Mesenchymal stem cell (in vitro differentiated cells and primary cell): ENCODE results near the gene PPFIBP2.

Experiments used
- DNase-seq: peaks from one replicate; pipeline ENCODE4 v3.0.0-alpha.2; 2013
- H2AFZ ChIP-seq: one replicate; pipeline ENCODE4 v1.6.1; 2013; ENCODE audit warnings: low read depth, mild to moderate bottlenecking, control low read depth, inconsistent platforms, low read length, moderate library complexity
- H2AK5ac ChIP-seq: 2 replicates; pipeline ENCODE4 v1.6.1; 2013; ENCODE audit warnings: low read length, moderate library complexity, mild to moderate bottlenecking, inconsistent platforms; ENCODE audit not compliant: severe bottlenecking
- H2BK120ac ChIP-seq: one replicate; pipeline ENCODE4 v1.6.1; 2013; ENCODE audit warnings: low read depth, mild to moderate bottlenecking, inconsistent platforms, low read length, moderate library complexity
- H2BK12ac ChIP-seq, 2 experiments: one replicate each; pipeline ENCODE4 v1.6.1; 2013; ENCODE audit warnings: inconsistent platforms in 2 of 2, low read length in 2 of 2, mild to moderate bottlenecking in 2 of 2, moderate library complexity in 2 of 2, control low read depth in 1 of 2
- H2BK15ac ChIP-seq: one replicate; pipeline ENCODE4 v1.6.1; 2013; ENCODE audit warnings: mild to moderate bottlenecking, low read depth, inconsistent platforms; ENCODE audit not compliant: poor library complexity, severe bottlenecking
- H2BK5ac ChIP-seq: 2 replicates; pipeline ENCODE4 v1.6.1; 2013; ENCODE audit warnings: low read depth, mild to moderate bottlenecking, low read length, control low read depth, inconsistent platforms; ENCODE audit not compliant: poor library complexity, severe bottlenecking
- H3K14ac ChIP-seq, 2 experiments: one replicate each; pipeline ENCODE4 v1.6.1; 2013; ENCODE audit warnings: inconsistent platforms in 2 of 2, low read length in 2 of 2, control low read depth in 1 of 2, mild to moderate bottlenecking in 1 of 2, moderate library complexity in 1 of 2
- H3K18ac ChIP-seq, 2 experiments: one replicate each; pipeline ENCODE4 v1.6.1; 2013; ENCODE audit warnings: inconsistent platforms in 2 of 2, low read length in 2 of 2, control low read depth in 1 of 2, low read depth in 1 of 2, mild to moderate bottlenecking in 1 of 2
- H3K23ac ChIP-seq, 2 experiments: one replicate each; pipeline ENCODE4 v1.6.1; 2013; ENCODE audit warnings: inconsistent platforms in 2 of 2, low read length in 2 of 2, mild to moderate bottlenecking in 2 of 2, moderate library complexity in 2 of 2, control low read depth in 1 of 2
- H3K27ac ChIP-seq: 2 replicates; pipeline ENCODE4 v1.5.1; 2013; ENCODE audit warnings: mild to moderate bottlenecking, moderate library complexity, low read length, control low read depth, inconsistent platforms; ENCODE audit not compliant: poor library complexity, severe bottlenecking
- H3K27me3 ChIP-seq, 2 experiments: 2 replicates each; pipeline versions ENCODE4 v1.6.1 to v1.7.0; 2013; ENCODE audit warnings: low read length in 2 of 2, mild to moderate bottlenecking in 2 of 2, moderate library complexity in 2 of 2, control low read depth in 1 of 2, inconsistent platforms in 1 of 2; ENCODE audit not compliant: control insufficient read depth in 1 of 2, insufficient read depth in 1 of 2
- H3K36me3 ChIP-seq, 2 experiments: 2 replicates each; pipeline versions ENCODE4 v1.6.1 to v1.7.0; 2013; ENCODE audit warnings: low read length in 2 of 2, control low read depth in 1 of 2, inconsistent platforms in 1 of 2, low read depth in 1 of 2, mild to moderate bottlenecking in 1 of 2; ENCODE audit not compliant: insufficient read depth in 2 of 2, control insufficient read depth in 1 of 2
- H3K4ac ChIP-seq, 2 experiments: one replicate each; pipeline ENCODE4 v1.6.1; 2013; ENCODE audit warnings: inconsistent platforms in 2 of 2, low read length in 2 of 2, mild to moderate bottlenecking in 2 of 2, moderate library complexity in 2 of 2, control low read depth in 1 of 2, low read depth in 1 of 2
- H3K4me1 ChIP-seq: 2 replicates; pipeline ENCODE4 v1.6.1; 2013; ENCODE audit warnings: low read depth, low read length, control low read depth; ENCODE audit not compliant: control insufficient read depth, insufficient read depth
- H3K4me2 ChIP-seq: 2 replicates; pipeline ENCODE4 v1.6.1; 2013; ENCODE audit warnings: low read length, mild to moderate bottlenecking, inconsistent platforms; ENCODE audit not compliant: poor library complexity, severe bottlenecking
- H3K4me3 ChIP-seq, 2 experiments: 2 replicates each; pipeline versions ENCODE4 v1.5.1 to v1.7.0; 2013; ENCODE audit warnings: low read length in 2 of 2, mild to moderate bottlenecking in 2 of 2, control low read depth in 1 of 2, low read depth in 1 of 2; ENCODE audit not compliant: insufficient read depth in 1 of 2
- H3K79me1 ChIP-seq: replicated peaks from 2 replicates; pipeline ENCODE4 v1.6.1; 2013; ENCODE audit warnings: mild to moderate bottlenecking, control low read depth, low read length, inconsistent platforms; ENCODE audit not compliant: poor library complexity, severe bottlenecking
- H3K9ac ChIP-seq: 2 replicates; pipeline ENCODE4 v1.7.0; 2013; ENCODE audit warnings: mild to moderate bottlenecking, low read length, moderate library complexity
- H3K9me3 ChIP-seq: 2 replicates; pipeline ENCODE4 v1.7.0; 2013; ENCODE audit warnings: mild to moderate bottlenecking, low read length; ENCODE audit not compliant: control insufficient read depth
- H4K8ac ChIP-seq: one replicate; pipeline ENCODE4 v1.6.1; 2013; ENCODE audit warnings: inconsistent platforms, mild to moderate bottlenecking, low read length, moderate library complexity
- H4K91ac ChIP-seq: one replicate; pipeline ENCODE4 v1.6.1; 2013; ENCODE audit warnings: mild to moderate bottlenecking, low read length, inconsistent platforms
- WGBS: methylation state at CpG from one replicate; pipeline ENCODE4 v1.1.7; 2013; ENCODE audit warnings: mixed read lengths; 5-methylcytosine and 5-hydroxymethylcytosine counted together

PPFIBP2 gene

DNA sequence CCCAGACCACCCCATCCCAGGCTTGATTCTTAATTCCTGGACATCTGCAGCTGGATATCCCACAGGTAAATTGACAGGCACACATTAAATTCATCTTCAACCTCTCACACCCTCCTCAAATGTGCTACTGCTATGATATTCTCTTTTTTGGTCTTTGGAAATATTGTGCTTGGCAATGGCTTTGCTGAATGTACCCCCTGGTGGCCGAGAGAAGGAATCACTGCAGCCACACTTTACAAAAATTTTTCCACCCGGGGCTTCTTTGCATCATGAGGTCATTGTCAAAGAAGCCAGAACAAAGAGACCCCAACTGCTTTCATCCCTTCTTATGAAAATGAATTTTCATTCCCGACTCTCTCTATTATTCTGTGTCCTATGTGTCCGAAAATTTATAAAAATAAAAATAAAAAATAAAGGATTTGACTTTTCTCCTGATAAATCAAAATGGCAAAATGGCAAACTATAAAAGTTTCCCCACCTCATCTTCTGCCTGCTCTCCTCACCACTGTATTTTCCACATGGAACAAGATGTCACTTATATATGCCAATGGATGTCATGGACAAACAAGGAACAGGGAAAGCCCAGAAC lies 174.5 kb downstream of the PPFIBP2 start:
- H3K4me1 ChIP-seq = no peaks in the 10 kb centered on the region
- no peak overlapping the region for H2BK15ac ChIP-seq
- H3K23ac ChIP-seq = no peak overlapping the region
- H3K14ac ChIP-seq = no peak overlapping the region
- no peak overlapping the region for H4K91ac ChIP-seq
- DNase-seq = peak; percentile 51
- no peak overlapping the region for H3K4ac ChIP-seq
- H3K27ac ChIP-seq = no peak overlapping the region
- H2AK5ac ChIP-seq = no peak overlapping the region
- no peak overlapping the region for H3K18ac ChIP-seq
- no peak overlapping the region for H3K4me2 ChIP-seq
- H3K9me3 ChIP-seq = no peaks in the 10 kb centered on the region
- H3K4me3 ChIP-seq = no peak overlapping the region
- WGBS = 0% methylated on average over 2 of the region's 4 CpGs
- no peaks in the 10 kb centered on the region for H3K79me1 ChIP-seq
- no peaks in the 10 kb centered on the region for H3K36me3 ChIP-seq
- H3K9ac ChIP-seq = no peak overlapping the region
- H3K27me3 ChIP-seq = peaks cover 20 to 24% of the 10 kb centered on the region in 2 experiments
- H2BK5ac ChIP-seq = no peak overlapping the region
- no peak overlapping the region for H4K8ac ChIP-seq
- no peak overlapping the region for H2BK120ac ChIP-seq
- no peak overlapping the region for H2BK12ac ChIP-seq
- H2AFZ ChIP-seq = no peak overlapping the region

DNA sequence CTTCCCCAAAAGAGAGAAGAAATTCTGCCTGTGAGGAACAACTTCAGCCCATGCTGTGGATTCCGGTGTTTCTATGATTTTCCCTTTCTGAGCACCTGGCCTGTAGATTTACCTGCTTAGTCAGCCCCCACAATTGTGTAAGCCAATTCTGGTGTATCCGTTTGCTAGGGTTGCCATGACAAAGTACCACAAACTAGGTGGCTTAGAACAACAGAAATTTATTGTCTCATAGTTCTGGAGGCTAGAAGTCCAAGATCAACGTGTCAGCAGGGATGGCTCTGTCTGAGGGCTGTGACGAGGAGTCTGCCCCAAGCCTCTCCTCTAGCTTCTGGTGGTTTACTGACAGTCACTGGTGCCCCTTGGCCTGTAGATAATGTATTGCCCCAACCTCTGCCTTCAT lies 175.4 kb downstream of the PPFIBP2 start:
- Histone ChIP-seq H3K14ac (no peak overlapping the region), H2AFZ (no peak overlapping the region), H3K4me1 (no peaks in the 10 kb centered on the region), H4K8ac (no peak overlapping the region), H3K79me1 (no peaks in the 10 kb centered on the region), H3K23ac (no peak overlapping the region), H2BK15ac (no peak overlapping the region), H2BK5ac (no peak overlapping the region), H2AK5ac (no peak overlapping the region), H3K27me3 (peaks cover 24 to 33% of the 10 kb centered on the region in 2 experiments), H2BK120ac (no peak overlapping the region), H3K4me3 (no peak overlapping the region), H3K18ac (no peak overlapping the region), H3K9ac (no peak overlapping the region), H3K4me2 (no peak overlapping the region), H2BK12ac (no peak overlapping the region), H3K9me3 (no peaks in the 10 kb centered on the region), H4K91ac (no peak overlapping the region), H3K4ac (no peak overlapping the region), H3K27ac (no peak overlapping the region), H3K36me3 (no peaks in the 10 kb centered on the region)
- no peak for DNase-seq
- WGBS = 62% methylated on average over 4 of the region's 4 CpGs

DNA sequence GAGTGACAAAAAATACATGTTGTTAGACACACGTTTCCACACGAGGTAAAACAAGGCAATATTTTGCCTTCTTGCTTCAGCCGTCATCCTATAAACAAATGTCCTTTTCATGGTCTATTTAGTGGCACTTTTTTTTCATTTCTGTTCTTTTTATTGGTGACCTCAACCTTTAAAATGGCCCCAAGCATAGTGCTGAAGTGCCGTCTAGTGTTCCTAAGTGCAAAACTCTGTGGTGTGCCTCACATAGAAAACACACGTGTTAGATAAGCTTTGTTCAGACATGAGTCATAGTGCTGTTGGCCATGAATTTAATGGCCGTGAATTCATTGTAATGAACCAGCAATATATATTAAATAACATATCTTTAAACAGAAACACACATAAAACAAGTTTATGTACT lies 176.8 kb downstream of the PPFIBP2 start:
- Histone ChIP-seq H3K4ac (no peak overlapping the region), H3K18ac (no peak overlapping the region), H2AK5ac (no peak overlapping the region), H3K27me3 (peaks cover 20 to 33% of the 10 kb centered on the region in 2 experiments), H3K4me1 (no peaks in the 10 kb centered on the region), H3K9me3 (no peaks in the 10 kb centered on the region), H3K14ac (no peak overlapping the region), H3K9ac (no peak overlapping the region), H2BK5ac (no peak overlapping the region), H3K36me3 (no peaks in the 10 kb centered on the region), H3K27ac (no peak overlapping the region), H3K4me3 (no peak overlapping the region), H2AFZ (no peak overlapping the region), H3K79me1 (no peaks in the 10 kb centered on the region), H2BK15ac (no peak overlapping the region), H4K91ac (no peak overlapping the region), H4K8ac (no peak overlapping the region), H2BK12ac (no peak overlapping the region), H2BK120ac (no peak overlapping the region), H3K23ac (no peak overlapping the region), H3K4me2 (no peak overlapping the region)
- 87% methylated on average over 4 of the region's 6 CpGs for WGBS
- DNase-seq = no peak

DNA sequence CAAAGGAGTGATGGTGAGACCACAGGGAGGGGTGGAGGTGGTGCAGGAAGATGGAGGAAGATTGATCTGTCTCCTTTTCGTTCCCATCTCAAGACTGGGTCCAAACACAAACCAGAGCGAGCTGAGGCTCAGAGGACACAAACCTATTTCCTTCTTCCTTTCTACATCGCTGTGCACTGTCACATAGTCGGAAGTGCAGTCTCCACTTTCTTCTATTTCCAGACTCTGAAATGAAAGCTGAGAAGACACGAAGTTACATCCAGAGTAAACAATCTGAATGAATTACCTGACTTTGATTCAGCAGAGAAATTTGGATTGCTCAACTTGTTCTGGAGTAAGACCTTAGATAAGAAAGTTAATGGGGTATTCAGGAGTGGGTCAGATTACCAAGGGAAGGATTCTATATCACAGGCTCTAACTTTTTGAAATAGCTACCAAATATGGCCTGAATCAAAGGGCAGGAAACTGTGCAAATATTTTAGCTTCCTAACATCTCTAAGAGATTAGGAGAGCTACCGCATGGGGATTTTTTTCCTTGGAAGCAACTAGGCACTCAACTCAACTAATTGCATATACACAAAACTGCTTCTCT lies 178.1 kb downstream of the PPFIBP2 start:
- WGBS = 76% methylated on average over 6 of the region's 6 CpGs
- Histone ChIP-seq H3K4me2 (no peak overlapping the region), H2AFZ (no peak overlapping the region)

More for the DNA sequence above, 178.1 kb downstream of the PPFIBP2 start:
- no peaks in the 10 kb centered on the region for H3K36me3 ChIP-seq
- no peaks in the 10 kb centered on the region for H3K4me1 ChIP-seq
- no peak for DNase-seq
- H3K4ac ChIP-seq = no peak overlapping the region
- H3K9me3 ChIP-seq = no peaks in the 10 kb centered on the region
- no peaks in the 10 kb centered on the region for H3K79me1 ChIP-seq
- no peak overlapping the region for H2BK120ac ChIP-seq
- no peak overlapping the region for H3K9ac ChIP-seq
- no peak overlapping the region for H3K14ac ChIP-seq
- no peak overlapping the region for H2AK5ac ChIP-seq
- no peak overlapping the region for H4K8ac ChIP-seq
- H2BK5ac ChIP-seq = no peak overlapping the region
- H3K23ac ChIP-seq = no peak overlapping the region
- H4K91ac ChIP-seq = no peak overlapping the region
- H2BK15ac ChIP-seq = no peak overlapping the region
- H2BK12ac ChIP-seq = no peak overlapping the region
- H3K4me3 ChIP-seq = no peak overlapping the region
- H3K18ac ChIP-seq = no peak overlapping the region
- H3K27me3 ChIP-seq = peaks cover 20 to 33% of the 10 kb centered on the region in 2 experiments
- H3K27ac ChIP-seq = no peak overlapping the region
